SK-N-SH treated with all-trans-retinoic acid at 6 μM for 48 hours (cell line): Measurements from ENCODE around the gene ZSCAN22.

Source experiments
- ATAC-seq: fragments of 200-7000 bp; cut with Tn5 transposase; 3 replicates; pipeline ENCODE4 v1.9.1; 2020; ENCODE audit warnings: mild to moderate bottlenecking, moderate library complexity
- ARNTL ChIP-seq: fragments of 450-650 bp; formaldehyde crosslinking; IDR thresholded peaks from 2 replicates; pipeline ENCODE4 v1.5.0; 2020; ENCODE audit warnings: low read depth, mild to moderate bottlenecking, moderate library complexity, borderline replicate concordance
- BACH2 ChIP-seq: fragments of 250-450 bp; sonication (Bioruptor Pico); IDR thresholded peaks from 2 replicates; pipeline ENCODE4 v1.9.0; 2021; ENCODE audit warnings: mild to moderate bottlenecking, borderline replicate concordance
- CSDC2 ChIP-seq: fragments of 250-450 bp; sonication (Bioruptor Pico); IDR thresholded peaks from 2 replicates; pipeline ENCODE4 v1.5.0; 2020; ENCODE audit warnings: mild to moderate bottlenecking, moderate library complexity
- ESRRG ChIP-seq: fragments of 250-450 bp; sonication (Bioruptor Pico); IDR thresholded peaks from 2 replicates; pipeline ENCODE4 v1.6.1; 2021; ENCODE audit warnings: mild to moderate bottlenecking
- GLIS3 ChIP-seq: fragments of 250-450 bp; sonication (Bioruptor Pico); IDR thresholded peaks from 2 replicates; pipeline ENCODE4 v1.5.0; 2020; ENCODE audit warnings: mild to moderate bottlenecking, moderate library complexity
- ISL1 ChIP-seq: fragments of 250-450 bp; sonication (Bioruptor Pico); IDR thresholded peaks from 2 replicates; pipeline ENCODE4 v2.1.2; 2022; ENCODE audit warnings: mild to moderate bottlenecking, moderate library complexity
- OSR1 ChIP-seq: fragments of 250-450 bp; sonication (Bioruptor Pico); IDR thresholded peaks from 2 replicates; pipeline ENCODE4 v1.8.0; 2022; ENCODE audit warnings: moderate library complexity, mild to moderate bottlenecking, inconsistent platforms
- RARB ChIP-seq: fragments of 250-450 bp; sonication (Bioruptor Pico); IDR thresholded peaks from 2 replicates; pipeline ENCODE4 v1.8.0; 2021; ENCODE audit warnings: mild to moderate bottlenecking, moderate library complexity
- SNAI2 ChIP-seq: fragments of 250-450 bp; sonication (Bioruptor Pico); IDR thresholded peaks from 2 replicates; pipeline ENCODE4 v1.5.0; 2020; ENCODE audit warnings: mild to moderate bottlenecking, moderate library complexity
- TCF4 ChIP-seq: fragments of 250-450 bp; sonication (Bioruptor Pico); IDR thresholded peaks from 2 replicates; pipeline ENCODE4 v1.8.0; 2021; ENCODE audit warnings: mild to moderate bottlenecking, moderate library complexity, borderline replicate concordance
- TOX ChIP-seq: fragments of 250-450 bp; sonication (Bioruptor Pico); IDR thresholded peaks from 2 replicates; pipeline ENCODE4 v1.8.0; 2021; ENCODE audit warnings: mild to moderate bottlenecking, moderate library complexity, borderline replicate concordance
- ZFP3 ChIP-seq: fragments of 250-450 bp; sonication (Bioruptor Pico); IDR thresholded peaks from 2 replicates; pipeline ENCODE4 v1.5.0; 2020; ENCODE audit warnings: mild to moderate bottlenecking, moderate library complexity
- ZFP30 ChIP-seq: fragments of 450-650 bp; formaldehyde crosslinking; IDR thresholded peaks from 2 replicates; pipeline ENCODE4 v1.5.0; 2022; ENCODE audit warnings: mild to moderate bottlenecking, moderate library complexity
- ZNF565 ChIP-seq: fragments of 450-650 bp; formaldehyde crosslinking; conservative IDR thresholded peaks from 2 replicates; pipeline ENCODE4 v1.5.0; 2020; ENCODE audit warnings: low read depth, mild to moderate bottlenecking, moderate library complexity
- ZNF70 ChIP-seq: fragments of 450-650 bp; formaldehyde crosslinking; IDR thresholded peaks from 2 replicates; pipeline ENCODE4 v1.5.0; 2020; ENCODE audit warnings: mild to moderate bottlenecking, moderate library complexity
- ZNF8 ChIP-seq: fragments of 450-650 bp; formaldehyde crosslinking; IDR thresholded peaks from 2 replicates; pipeline ENCODE4 v1.5.0; 2020; ENCODE audit warnings: mild to moderate bottlenecking, moderate library complexity
- TF ChIP-seq, protein P1 (sequence below): fragments of 250-450 bp; sonication (Bioruptor Pico); IDR thresholded peaks from 2 replicates; pipeline ENCODE4 v1.8.0; 2020; ENCODE audit warnings: mild to moderate bottlenecking, moderate library complexity, borderline replicate concordance
- TF ChIP-seq, protein P2 (sequence below): fragments of 250-450 bp; sonication (Bioruptor Pico); IDR thresholded peaks from 2 replicates; pipeline ENCODE4 v1.5.0; 2020; ENCODE audit warnings: mild to moderate bottlenecking, moderate library complexity
- TF ChIP-seq, protein P3 (sequence below): fragments of 250-450 bp; sonication (Bioruptor Pico); IDR thresholded peaks from 2 replicates; pipeline ENCODE4 v1.5.1; 2020; ENCODE audit warnings: low read depth, mild to moderate bottlenecking, moderate library complexity
- TF ChIP-seq, protein P4 (sequence below): fragments of 250-450 bp; sonication (Bioruptor Pico); IDR thresholded peaks from 2 replicates; pipeline ENCODE4 v1.8.0; 2021; ENCODE audit warnings: low read depth, mild to moderate bottlenecking, moderate library complexity, borderline replicate concordance
- TF ChIP-seq, protein P5 (sequence below): fragments of 250-450 bp; sonication (Bioruptor Pico); IDR thresholded peaks from 2 replicates; pipeline ENCODE4 v1.5.1; 2021; ENCODE audit warnings: mild to moderate bottlenecking, moderate library complexity

Gene ZSCAN22

DNA sequence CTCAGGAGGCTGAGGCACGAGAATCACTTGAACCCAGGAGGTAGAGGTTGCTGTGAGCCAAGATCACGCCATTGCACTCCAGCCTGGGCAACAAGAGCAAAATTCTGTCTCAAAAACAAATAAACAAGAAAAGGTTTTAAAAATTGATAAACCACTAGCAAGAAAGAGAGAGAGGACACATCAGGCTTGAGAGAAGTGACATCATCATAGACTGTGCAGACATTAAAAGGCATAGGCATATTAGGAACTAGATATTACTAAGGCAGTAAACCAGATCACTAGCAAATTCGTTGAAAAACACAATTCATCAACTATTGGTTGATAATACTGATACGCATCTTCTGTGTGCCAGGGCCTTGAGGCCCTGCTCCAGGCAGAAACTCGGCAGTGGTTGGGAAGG is 18.8 kb downstream of the ZSCAN22 start:
- TF ChIP-seq TOX (CRISPR knock-in tag) (no peak), GLIS3 (no peak), SNAI2 (CRISPR knock-in tag) (no peak)
- TF ChIP-seq, protein P1, sequence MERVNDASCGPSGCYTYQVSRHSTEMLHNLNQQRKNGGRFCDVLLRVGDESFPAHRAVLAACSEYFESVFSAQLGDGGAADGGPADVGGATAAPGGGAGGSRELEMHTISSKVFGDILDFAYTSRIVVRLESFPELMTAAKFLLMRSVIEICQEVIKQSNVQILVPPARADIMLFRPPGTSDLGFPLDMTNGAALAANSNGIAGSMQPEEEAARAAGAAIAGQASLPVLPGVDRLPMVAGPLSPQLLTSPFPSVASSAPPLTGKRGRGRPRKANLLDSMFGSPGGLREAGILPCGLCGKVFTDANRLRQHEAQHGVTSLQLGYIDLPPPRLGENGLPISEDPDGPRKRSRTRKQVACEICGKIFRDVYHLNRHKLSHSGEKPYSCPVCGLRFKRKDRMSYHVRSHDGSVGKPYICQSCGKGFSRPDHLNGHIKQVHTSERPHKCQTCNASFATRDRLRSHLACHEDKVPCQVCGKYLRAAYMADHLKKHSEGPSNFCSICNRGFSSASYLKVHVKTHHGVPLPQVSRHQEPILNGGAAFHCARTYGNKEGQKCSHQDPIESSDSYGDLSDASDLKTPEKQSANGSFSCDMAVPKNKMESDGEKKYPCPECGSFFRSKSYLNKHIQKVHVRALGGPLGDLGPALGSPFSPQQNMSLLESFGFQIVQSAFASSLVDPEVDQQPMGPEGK (CRISPR knock-in tag): no peak
- TF ChIP-seq, protein P2, sequence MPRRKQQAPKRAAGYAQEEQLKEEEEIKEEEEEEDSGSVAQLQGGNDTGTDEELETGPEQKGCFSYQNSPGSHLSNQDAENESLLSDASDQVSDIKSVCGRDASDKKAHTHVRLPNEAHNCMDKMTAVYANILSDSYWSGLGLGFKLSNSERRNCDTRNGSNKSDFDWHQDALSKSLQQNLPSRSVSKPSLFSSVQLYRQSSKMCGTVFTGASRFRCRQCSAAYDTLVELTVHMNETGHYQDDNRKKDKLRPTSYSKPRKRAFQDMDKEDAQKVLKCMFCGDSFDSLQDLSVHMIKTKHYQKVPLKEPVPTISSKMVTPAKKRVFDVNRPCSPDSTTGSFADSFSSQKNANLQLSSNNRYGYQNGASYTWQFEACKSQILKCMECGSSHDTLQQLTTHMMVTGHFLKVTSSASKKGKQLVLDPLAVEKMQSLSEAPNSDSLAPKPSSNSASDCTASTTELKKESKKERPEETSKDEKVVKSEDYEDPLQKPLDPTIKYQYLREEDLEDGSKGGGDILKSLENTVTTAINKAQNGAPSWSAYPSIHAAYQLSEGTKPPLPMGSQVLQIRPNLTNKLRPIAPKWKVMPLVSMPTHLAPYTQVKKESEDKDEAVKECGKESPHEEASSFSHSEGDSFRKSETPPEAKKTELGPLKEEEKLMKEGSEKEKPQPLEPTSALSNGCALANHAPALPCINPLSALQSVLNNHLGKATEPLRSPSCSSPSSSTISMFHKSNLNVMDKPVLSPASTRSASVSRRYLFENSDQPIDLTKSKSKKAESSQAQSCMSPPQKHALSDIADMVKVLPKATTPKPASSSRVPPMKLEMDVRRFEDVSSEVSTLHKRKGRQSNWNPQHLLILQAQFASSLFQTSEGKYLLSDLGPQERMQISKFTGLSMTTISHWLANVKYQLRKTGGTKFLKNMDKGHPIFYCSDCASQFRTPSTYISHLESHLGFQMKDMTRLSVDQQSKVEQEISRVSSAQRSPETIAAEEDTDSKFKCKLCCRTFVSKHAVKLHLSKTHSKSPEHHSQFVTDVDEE (CRISPR knock-in tag): no peak
- no peak for ATAC-seq

GRCh38 chr19:58346961-58347929 is 20.5 kb downstream of the ZSCAN22 start:
- no peak for TF ChIP-seq ESRRG (CRISPR knock-in tag)
- no peak for TF ChIP-seq ZNF565 (CRISPR knock-in tag)
- TF ChIP-seq, protein P2 (CRISPR knock-in tag): no peak
- TF ChIP-seq, protein P3, sequence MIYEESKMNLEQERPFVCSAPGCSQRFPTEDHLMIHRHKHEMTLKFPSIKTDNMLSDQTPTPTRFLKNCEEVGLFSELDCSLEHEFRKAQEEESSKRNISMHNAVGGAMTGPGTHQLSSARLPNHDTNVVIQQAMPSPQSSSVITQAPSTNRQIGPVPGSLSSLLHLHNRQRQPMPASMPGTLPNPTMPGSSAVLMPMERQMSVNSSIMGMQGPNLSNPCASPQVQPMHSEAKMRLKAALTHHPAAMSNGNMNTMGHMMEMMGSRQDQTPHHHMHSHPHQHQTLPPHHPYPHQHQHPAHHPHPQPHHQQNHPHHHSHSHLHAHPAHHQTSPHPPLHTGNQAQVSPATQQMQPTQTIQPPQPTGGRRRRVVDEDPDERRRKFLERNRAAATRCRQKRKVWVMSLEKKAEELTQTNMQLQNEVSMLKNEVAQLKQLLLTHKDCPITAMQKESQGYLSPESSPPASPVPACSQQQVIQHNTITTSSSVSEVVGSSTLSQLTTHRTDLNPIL (CRISPR knock-in tag): no peak
- TF ChIP-seq ARNTL (CRISPR knock-in tag): no peak
- TF ChIP-seq BACH2: no peak
- TF ChIP-seq ZFP3 (CRISPR knock-in tag): no peak
- TF ChIP-seq, protein P4, sequence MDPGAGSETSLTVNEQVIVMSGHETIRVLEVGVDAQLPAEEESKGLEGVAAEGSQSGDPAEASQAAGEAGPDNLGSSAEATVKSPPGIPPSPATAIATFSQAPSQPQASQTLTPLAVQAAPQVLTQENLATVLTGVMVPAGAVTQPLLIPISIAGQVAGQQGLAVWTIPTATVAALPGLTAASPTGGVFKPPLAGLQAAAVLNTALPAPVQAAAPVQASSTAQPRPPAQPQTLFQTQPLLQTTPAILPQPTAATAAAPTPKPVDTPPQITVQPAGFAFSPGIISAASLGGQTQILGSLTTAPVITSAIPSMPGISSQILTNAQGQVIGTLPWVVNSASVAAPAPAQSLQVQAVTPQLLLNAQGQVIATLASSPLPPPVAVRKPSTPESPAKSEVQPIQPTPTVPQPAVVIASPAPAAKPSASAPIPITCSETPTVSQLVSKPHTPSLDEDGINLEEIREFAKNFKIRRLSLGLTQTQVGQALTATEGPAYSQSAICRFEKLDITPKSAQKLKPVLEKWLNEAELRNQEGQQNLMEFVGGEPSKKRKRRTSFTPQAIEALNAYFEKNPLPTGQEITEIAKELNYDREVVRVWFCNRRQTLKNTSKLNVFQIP (CRISPR knock-in tag): no peak
- TF ChIP-seq, protein P5, sequence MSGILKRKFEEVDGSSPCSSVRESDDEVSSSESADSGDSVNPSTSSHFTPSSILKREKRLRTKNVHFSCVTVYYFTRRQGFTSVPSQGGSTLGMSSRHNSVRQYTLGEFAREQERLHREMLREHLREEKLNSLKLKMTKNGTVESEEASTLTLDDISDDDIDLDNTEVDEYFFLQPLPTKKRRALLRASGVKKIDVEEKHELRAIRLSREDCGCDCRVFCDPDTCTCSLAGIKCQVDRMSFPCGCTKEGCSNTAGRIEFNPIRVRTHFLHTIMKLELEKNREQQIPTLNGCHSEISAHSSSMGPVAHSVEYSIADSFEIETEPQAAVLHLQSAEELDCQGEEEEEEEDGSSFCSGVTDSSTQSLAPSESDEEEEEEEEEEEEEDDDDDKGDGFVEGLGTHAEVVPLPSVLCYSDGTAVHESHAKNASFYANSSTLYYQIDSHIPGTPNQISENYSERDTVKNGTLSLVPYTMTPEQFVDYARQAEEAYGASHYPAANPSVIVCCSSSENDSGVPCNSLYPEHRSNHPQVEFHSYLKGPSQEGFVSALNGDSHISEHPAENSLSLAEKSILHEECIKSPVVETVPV (CRISPR knock-in tag): no peak
- no peak for TF ChIP-seq TCF4
- no peak for TF ChIP-seq ZNF70 (CRISPR knock-in tag)
- no peak for TF ChIP-seq OSR1 (CRISPR knock-in tag)
- TF ChIP-seq RARB (CRISPR knock-in tag): no peak
- no peak for TF ChIP-seq CSDC2 (CRISPR knock-in tag)
- TF ChIP-seq ISL1: no peak
- no peak for TF ChIP-seq TOX (CRISPR knock-in tag)
- no peak for TF ChIP-seq ZFP30 (CRISPR knock-in tag)
- no peak for TF ChIP-seq ZNF8
- TF ChIP-seq, protein P1 (CRISPR knock-in tag): no peak
- no peak for TF ChIP-seq SNAI2 (CRISPR knock-in tag)
- ATAC-seq: peak; percentile 95

GRCh38 chr19:58348080-58348479 is 21.3 kb downstream of the ZSCAN22 start:
- peak; percentile 7 for ATAC-seq
